ENCODE results near the gene SLC9A8. TPM values are rescaled to one million over a fixed set of nuclear protein-coding genes. Genes with fewer than 3 reads are reported as not detected.

The SLC9A8 gene
- total and polyA plus RNA-seq, 3 experiments from 2014 or later = 7.7 to 12.0 (median 11.5) TPM

GRCh38 chr20:49867453-49868215 is 55.0 kb downstream of the SLC9A8 start:
- Histone ChIP-seq H3K4me1 (ENCODE audit: insufficient read depth, low read length) (no peaks in the 10 kb centered on the region), H3K36me3 (ENCODE audit: insufficient read depth, low read length) (peaks cover 14% of the 10 kb centered on the region), H3K4me3 (ENCODE audit: low read length) (no peak overlapping the region), H3K9me3 (ENCODE audit: low read length) (no peaks in the 10 kb centered on the region), H3K27me3 (ENCODE audit: insufficient read depth, low read length, poor library complexity, severe bottlenecking) (no peaks in the 10 kb centered on the region), H3K27ac (ENCODE audit: low read depth, low read length) (no peak overlapping the region)
- H3K36me3 Mint-ChIP-seq = peaks cover 3 to 75% (median 19%) of the 10 kb centered on the region in 3 donors
- no peak for DNase-seq
- POLR2A ChIA-PET = no interaction called here
- no peak overlapping the region for H3K4me3 Mint-ChIP-seq
- no peaks in the 10 kb centered on the region for H3K9me3 Mint-ChIP-seq
- CTCF ChIA-PET = no interaction called here
- H3K4me1 Mint-ChIP-seq = peaks cover 0 to 5% (median 0%) of the 10 kb centered on the region in 3 donors
- peaks cover 0 to 2% of the 10 kb centered on the region in 2 donors for H3K27me3 Mint-ChIP-seq
- H3K27ac Mint-ChIP-seq = peak overlapping the region in 1 of 8 donors; percentile 9

- H3K4me3 ChIP-seq (ENCODE audit: low read length) = no peak overlapping the region
- H3K36me3 Mint-ChIP-seq = peaks cover 3 to 72% (median 19%) of the 10 kb centered on the region in 3 donors
- peak overlapping the region in 3 of 8 donors; percentile 23 to 51 (median 45) for H3K27ac Mint-ChIP-seq
- no peak for DNase-seq
- no peak overlapping the region for H3K27ac ChIP-seq (ENCODE audit: low read depth, low read length)
- ChIA-PET POLR2A (no interaction called here), CTCF (no interaction called here)
- peaks cover 0 to 2% of the 10 kb centered on the region in 2 donors for H3K27me3 Mint-ChIP-seq
- H3K4me3 Mint-ChIP-seq = no peak overlapping the region
- no peaks in the 10 kb centered on the region for H3K4me1 ChIP-seq (ENCODE audit: insufficient read depth, low read length)
- H3K9me3 Mint-ChIP-seq = no peaks in the 10 kb centered on the region
- peaks cover 14% of the 10 kb centered on the region for H3K36me3 ChIP-seq (ENCODE audit: insufficient read depth, low read length)
- no peaks in the 10 kb centered on the region for H3K27me3 ChIP-seq (ENCODE audit: insufficient read depth, low read length, poor library complexity, severe bottlenecking)
- H3K4me1 Mint-ChIP-seq = peaks cover 0 to 5% (median 0%) of the 10 kb centered on the region in 3 donors
- H3K9me3 ChIP-seq (ENCODE audit: low read length) = no peaks in the 10 kb centered on the region
Measured at GRCh38 chr20:49868538-49868937, 55.9 kb downstream of the SLC9A8 start.

- Mint-ChIP-seq H3K9me3 (no peaks in the 10 kb centered on the region), H3K27ac (peak overlapping the region in 4 of 8 donors; percentile 23 to 79 (median 48)), H3K4me1 (peaks cover 0 to 5% (median 0%) of the 10 kb centered on the region in 3 donors), H3K27me3 (peaks cover 0 to 2% of the 10 kb centered on the region in 2 donors), H3K4me3 (no peak overlapping the region), H3K36me3 (peaks cover 3 to 72% (median 19%) of the 10 kb centered on the region in 3 donors)
- Histone ChIP-seq H3K4me1 (ENCODE audit: insufficient read depth, low read length) (no peaks in the 10 kb centered on the region), H3K36me3 (ENCODE audit: insufficient read depth, low read length) (peaks cover 14% of the 10 kb centered on the region), H3K27me3 (ENCODE audit: insufficient read depth, low read length, poor library complexity, severe bottlenecking) (no peaks in the 10 kb centered on the region), H3K27ac (ENCODE audit: low read depth, low read length) (no peak overlapping the region), H3K9me3 (ENCODE audit: low read length) (no peaks in the 10 kb centered on the region), H3K4me3 (ENCODE audit: low read length) (no peak overlapping the region)
- CTCF ChIA-PET = no interaction called here
- no peak for DNase-seq
- POLR2A ChIA-PET = no interaction called here
Measured at GRCh38 chr20:49868964-49869363, 56.3 kb downstream of the SLC9A8 start.

- H3K36me3 ChIP-seq (ENCODE audit: insufficient read depth, low read length) = peaks cover 7% of the 10 kb centered on the region
- Mint-ChIP-seq H3K4me1 (peaks cover 0 to 5% (median 0%) of the 10 kb centered on the region in 3 donors), H3K27ac (peak overlapping the region in 3 of 8 donors; percentile 66 to 85 (median 84)), H3K4me3 (no peak overlapping the region), H3K9me3 (no peaks in the 10 kb centered on the region), H3K27me3 (no peaks in the 10 kb centered on the region), H3K36me3 (peaks cover 3 to 69% (median 12%) of the 10 kb centered on the region in 3 donors)
- H3K4me1 ChIP-seq (ENCODE audit: insufficient read depth, low read length) = no peaks in the 10 kb centered on the region
- ChIA-PET CTCF (no interaction called here), POLR2A (no interaction called here)
- H3K9me3 ChIP-seq (ENCODE audit: low read length) = no peaks in the 10 kb centered on the region
- no peak overlapping the region for H3K4me3 ChIP-seq (ENCODE audit: low read length)
- H3K27me3 ChIP-seq (ENCODE audit: insufficient read depth, low read length, poor library complexity, severe bottlenecking) = no peaks in the 10 kb centered on the region
- DNase-seq = no peak
- H3K27ac ChIP-seq (ENCODE audit: low read depth, low read length) = no peak overlapping the region
Measured at GRCh38 chr20:49870261-49870660, 57.6 kb downstream of the SLC9A8 start.

- Mint-ChIP-seq H3K4me3 (no peak overlapping the region), H3K4me1 (peaks cover 0 to 5% (median 0%) of the 10 kb centered on the region in 3 donors), H3K9me3 (no peaks in the 10 kb centered on the region), H3K27ac (peak overlapping the region in 2 of 8 donors; percentile 3 to 33), H3K36me3 (peaks cover 3 to 69% (median 9%) of the 10 kb centered on the region in 3 donors), H3K27me3 (no peaks in the 10 kb centered on the region)
- ChIA-PET POLR2A (no interaction called here), CTCF (no interaction called here)
- DNase-seq = no peak
- no peak overlapping the region for H3K27ac ChIP-seq (ENCODE audit: low read depth, low read length)
- H3K4me3 ChIP-seq (ENCODE audit: low read length) = no peak overlapping the region
- no peaks in the 10 kb centered on the region for H3K4me1 ChIP-seq (ENCODE audit: insufficient read depth, low read length)
- no peaks in the 10 kb centered on the region for H3K9me3 ChIP-seq (ENCODE audit: low read length)
- peaks cover 7% of the 10 kb centered on the region for H3K36me3 ChIP-seq (ENCODE audit: insufficient read depth, low read length)
- H3K27me3 ChIP-seq (ENCODE audit: insufficient read depth, low read length, poor library complexity, severe bottlenecking) = no peaks in the 10 kb centered on the region
Measured at GRCh38 chr20:49871391-49871948, 58.8 kb downstream of the SLC9A8 start.

- POLR2A ChIA-PET = no interaction called here
- CTCF ChIA-PET = interaction anchor here (1.0 to 1.5 kb wide), 2 partner anchors 12 to 107 kb away, joined by 3 read pairs; no protein-coding TSS in a partner anchor
Measured at GRCh38 chr20:49872056-49872455, 59.4 kb downstream of the SLC9A8 start.

GRCh38 chr20:49874696-49875095 is 62.1 kb downstream of the SLC9A8 start:
- Histone ChIP-seq H3K27me3 (ENCODE audit: insufficient read depth, low read length, poor library complexity, severe bottlenecking) (no peaks in the 10 kb centered on the region), H3K27ac (ENCODE audit: low read depth, low read length) (no peak overlapping the region), H3K36me3 (ENCODE audit: insufficient read depth, low read length) (no peaks in the 10 kb centered on the region), H3K4me1 (ENCODE audit: insufficient read depth, low read length) (no peaks in the 10 kb centered on the region), H3K9me3 (ENCODE audit: low read length) (no peaks in the 10 kb centered on the region), H3K4me3 (ENCODE audit: low read length) (no peak overlapping the region)
- Mint-ChIP-seq H3K4me1 (peaks cover 0 to 1% (median 0%) of the 10 kb centered on the region in 3 donors), H3K27ac (peak overlapping the region in 3 of 8 donors; percentile 17 to 50 (median 33)), H3K9me3 (no peaks in the 10 kb centered on the region), H3K27me3 (peaks cover 0 to 2% of the 10 kb centered on the region in 2 donors), H3K36me3 (peaks cover 0 to 66% (median 5%) of the 10 kb centered on the region in 3 donors), H3K4me3 (no peak overlapping the region)
- DNase-seq = no peak
- ChIA-PET POLR2A (no interaction called here), CTCF (no interaction called here)

More at GRCh38 chr20:49872056-49872455, 59.4 kb downstream of the SLC9A8 start:
- DNase-seq = no peak
- Histone ChIP-seq H3K4me1 (ENCODE audit: insufficient read depth, low read length) (no peaks in the 10 kb centered on the region), H3K9me3 (ENCODE audit: low read length) (no peaks in the 10 kb centered on the region), H3K36me3 (ENCODE audit: insufficient read depth, low read length) (peaks cover 7% of the 10 kb centered on the region), H3K27me3 (ENCODE audit: insufficient read depth, low read length, poor library complexity, severe bottlenecking) (no peaks in the 10 kb centered on the region), H3K27ac (ENCODE audit: low read depth, low read length) (no peak overlapping the region), H3K4me3 (ENCODE audit: low read length) (no peak overlapping the region)
- H3K27me3 Mint-ChIP-seq = peaks cover 0 to 2% of the 10 kb centered on the region in 2 donors
- H3K4me1 Mint-ChIP-seq = peaks cover 0 to 1% (median 0%) of the 10 kb centered on the region in 3 donors
- H3K36me3 Mint-ChIP-seq = peaks cover 3 to 66% (median 9%) of the 10 kb centered on the region in 3 donors
- no peak overlapping the region for H3K27ac Mint-ChIP-seq
- H3K9me3 Mint-ChIP-seq = no peaks in the 10 kb centered on the region
- H3K4me3 Mint-ChIP-seq = no peak overlapping the region

- no peaks in the 10 kb centered on the region for H3K9me3 ChIP-seq (ENCODE audit: low read length)
- no peak for DNase-seq
- no peaks in the 10 kb centered on the region for H3K9me3 Mint-ChIP-seq
- peaks cover 0 to 74% (median 5%) of the 10 kb centered on the region in 3 donors for H3K36me3 Mint-ChIP-seq
- H3K27me3 Mint-ChIP-seq = peaks cover 0 to 2% of the 10 kb centered on the region in 2 donors
- H3K36me3 ChIP-seq (ENCODE audit: insufficient read depth, low read length) = no peaks in the 10 kb centered on the region
- no peaks in the 10 kb centered on the region for H3K27me3 ChIP-seq (ENCODE audit: insufficient read depth, low read length, poor library complexity, severe bottlenecking)
- ChIA-PET CTCF (no interaction called here), POLR2A (no interaction called here)
- no peaks in the 10 kb centered on the region for H3K4me1 ChIP-seq (ENCODE audit: insufficient read depth, low read length)
- no peak overlapping the region for H3K4me3 ChIP-seq (ENCODE audit: low read length)
- H3K27ac Mint-ChIP-seq = peak overlapping the region in 3 of 8 donors; percentile 9 to 71 (median 45)
- no peaks in the 10 kb centered on the region for H3K4me1 Mint-ChIP-seq
- H3K27ac ChIP-seq (ENCODE audit: low read depth, low read length) = no peak overlapping the region
- no peak overlapping the region for H3K4me3 Mint-ChIP-seq
Measured at GRCh38 chr20:49877386-49877921, 64.8 kb downstream of the SLC9A8 start.

Data from CD8-positive, alpha-beta memory T cell (primary cell).